SK-N-SH treated with all-trans-retinoic acid at 6 μM for 48 hours (cell line): ENCODE data around the gene RBAK.
"Not testable (repeated sequence)": the region's sequence is repeated elsewhere in the genome, so short reads cannot be mapped to it uniquely, and the experiment has no call there.

Experiments used
- ATAC-seq: fragments of 200-7000 bp; cut with Tn5 transposase; 3 replicates; pipeline ENCODE4 v1.9.1; 2020; ENCODE audit warnings: mild to moderate bottlenecking, moderate library complexity
- ARNTL ChIP-seq: fragments of 450-650 bp; formaldehyde crosslinking; IDR thresholded peaks from 2 replicates; pipeline ENCODE4 v1.5.0; 2020; ENCODE audit warnings: low read depth, mild to moderate bottlenecking, moderate library complexity, borderline replicate concordance
- BACH2 ChIP-seq: fragments of 250-450 bp; sonication (Bioruptor Pico); IDR thresholded peaks from 2 replicates; pipeline ENCODE4 v1.9.0; 2021; ENCODE audit warnings: mild to moderate bottlenecking, borderline replicate concordance
- CSDC2 ChIP-seq: fragments of 250-450 bp; sonication (Bioruptor Pico); IDR thresholded peaks from 2 replicates; pipeline ENCODE4 v1.5.0; 2020; ENCODE audit warnings: mild to moderate bottlenecking, moderate library complexity
- ESRRG ChIP-seq: fragments of 250-450 bp; sonication (Bioruptor Pico); IDR thresholded peaks from 2 replicates; pipeline ENCODE4 v1.6.1; 2021; ENCODE audit warnings: mild to moderate bottlenecking
- GLIS3 ChIP-seq: fragments of 250-450 bp; sonication (Bioruptor Pico); IDR thresholded peaks from 2 replicates; pipeline ENCODE4 v1.5.0; 2020; ENCODE audit warnings: mild to moderate bottlenecking, moderate library complexity
- ISL1 ChIP-seq: fragments of 250-450 bp; sonication (Bioruptor Pico); IDR thresholded peaks from 2 replicates; pipeline ENCODE4 v2.1.2; 2022; ENCODE audit warnings: mild to moderate bottlenecking, moderate library complexity
- OSR1 ChIP-seq: fragments of 250-450 bp; sonication (Bioruptor Pico); IDR thresholded peaks from 2 replicates; pipeline ENCODE4 v1.8.0; 2022; ENCODE audit warnings: moderate library complexity, mild to moderate bottlenecking, inconsistent platforms
- PPARA ChIP-seq: fragments of 250-450 bp; sonication (Bioruptor Pico); IDR thresholded peaks from 2 replicates; pipeline ENCODE4 v1.5.0; 2020; ENCODE audit warnings: mild to moderate bottlenecking, borderline replicate concordance
- RARB ChIP-seq: fragments of 250-450 bp; sonication (Bioruptor Pico); IDR thresholded peaks from 2 replicates; pipeline ENCODE4 v1.8.0; 2021; ENCODE audit warnings: mild to moderate bottlenecking, moderate library complexity
- SNAI2 ChIP-seq: fragments of 250-450 bp; sonication (Bioruptor Pico); IDR thresholded peaks from 2 replicates; pipeline ENCODE4 v1.5.0; 2020; ENCODE audit warnings: mild to moderate bottlenecking, moderate library complexity
- TCF4 ChIP-seq: fragments of 250-450 bp; sonication (Bioruptor Pico); IDR thresholded peaks from 2 replicates; pipeline ENCODE4 v1.8.0; 2021; ENCODE audit warnings: mild to moderate bottlenecking, moderate library complexity, borderline replicate concordance
- TOX ChIP-seq: fragments of 250-450 bp; sonication (Bioruptor Pico); IDR thresholded peaks from 2 replicates; pipeline ENCODE4 v1.8.0; 2021; ENCODE audit warnings: mild to moderate bottlenecking, moderate library complexity, borderline replicate concordance
- ZFP3 ChIP-seq: fragments of 250-450 bp; sonication (Bioruptor Pico); IDR thresholded peaks from 2 replicates; pipeline ENCODE4 v1.5.0; 2020; ENCODE audit warnings: mild to moderate bottlenecking, moderate library complexity
- ZFP30 ChIP-seq: fragments of 450-650 bp; formaldehyde crosslinking; IDR thresholded peaks from 2 replicates; pipeline ENCODE4 v1.5.0; 2022; ENCODE audit warnings: mild to moderate bottlenecking, moderate library complexity
- TF ChIP-seq, protein P1 (sequence below): fragments of 250-450 bp; sonication (Bioruptor Pico); IDR thresholded peaks from 2 replicates; pipeline ENCODE4 v1.5.1; 2021; ENCODE audit warnings: mild to moderate bottlenecking, moderate library complexity
- TF ChIP-seq, protein P2 (sequence below): fragments of 250-450 bp; sonication (Bioruptor Pico); IDR thresholded peaks from 2 replicates; pipeline ENCODE4 v1.8.0; 2020; ENCODE audit warnings: mild to moderate bottlenecking, moderate library complexity, borderline replicate concordance
- TF ChIP-seq, protein P3 (sequence below): fragments of 250-450 bp; sonication (Bioruptor Pico); IDR thresholded peaks from 2 replicates; pipeline ENCODE4 v1.5.1; 2020; ENCODE audit warnings: low read depth, mild to moderate bottlenecking, moderate library complexity
- TF ChIP-seq, protein P4 (sequence below): fragments of 250-450 bp; sonication (Bioruptor Pico); IDR thresholded peaks from 2 replicates; pipeline ENCODE4 v1.5.0; 2020; ENCODE audit warnings: mild to moderate bottlenecking, moderate library complexity

The RBAK gene

DNA sequence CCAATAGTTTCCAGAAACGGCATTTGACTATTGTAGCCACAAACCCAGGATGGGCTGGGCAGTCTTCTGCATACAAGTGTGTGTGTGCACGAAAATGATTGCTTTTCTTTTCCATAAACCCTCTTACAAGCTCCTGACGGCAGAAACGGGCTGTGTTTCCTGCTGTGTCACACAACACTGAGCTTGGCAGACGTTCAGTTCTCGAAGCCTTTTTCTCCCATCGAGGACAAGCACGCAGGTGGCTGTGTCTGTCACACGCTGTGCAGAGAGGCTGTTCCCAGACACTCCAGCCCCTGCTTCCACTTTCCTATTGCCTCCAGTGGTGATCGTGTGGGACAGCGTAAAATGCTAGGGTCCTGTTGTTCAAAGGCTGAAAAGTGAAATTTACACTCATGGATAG is 32.1 kb downstream of the RBAK start:
- ATAC-seq = peak; percentile 59
- TF ChIP-seq GLIS3 (CRISPR knock-in tag) (no peak), PPARA (CRISPR knock-in tag) (no peak), TCF4 (CRISPR knock-in tag) (no peak), ESRRG (no peak), ZFP3 (no peak)
- TF ChIP-seq, protein P1, sequence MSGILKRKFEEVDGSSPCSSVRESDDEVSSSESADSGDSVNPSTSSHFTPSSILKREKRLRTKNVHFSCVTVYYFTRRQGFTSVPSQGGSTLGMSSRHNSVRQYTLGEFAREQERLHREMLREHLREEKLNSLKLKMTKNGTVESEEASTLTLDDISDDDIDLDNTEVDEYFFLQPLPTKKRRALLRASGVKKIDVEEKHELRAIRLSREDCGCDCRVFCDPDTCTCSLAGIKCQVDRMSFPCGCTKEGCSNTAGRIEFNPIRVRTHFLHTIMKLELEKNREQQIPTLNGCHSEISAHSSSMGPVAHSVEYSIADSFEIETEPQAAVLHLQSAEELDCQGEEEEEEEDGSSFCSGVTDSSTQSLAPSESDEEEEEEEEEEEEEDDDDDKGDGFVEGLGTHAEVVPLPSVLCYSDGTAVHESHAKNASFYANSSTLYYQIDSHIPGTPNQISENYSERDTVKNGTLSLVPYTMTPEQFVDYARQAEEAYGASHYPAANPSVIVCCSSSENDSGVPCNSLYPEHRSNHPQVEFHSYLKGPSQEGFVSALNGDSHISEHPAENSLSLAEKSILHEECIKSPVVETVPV = no peak

DNA sequence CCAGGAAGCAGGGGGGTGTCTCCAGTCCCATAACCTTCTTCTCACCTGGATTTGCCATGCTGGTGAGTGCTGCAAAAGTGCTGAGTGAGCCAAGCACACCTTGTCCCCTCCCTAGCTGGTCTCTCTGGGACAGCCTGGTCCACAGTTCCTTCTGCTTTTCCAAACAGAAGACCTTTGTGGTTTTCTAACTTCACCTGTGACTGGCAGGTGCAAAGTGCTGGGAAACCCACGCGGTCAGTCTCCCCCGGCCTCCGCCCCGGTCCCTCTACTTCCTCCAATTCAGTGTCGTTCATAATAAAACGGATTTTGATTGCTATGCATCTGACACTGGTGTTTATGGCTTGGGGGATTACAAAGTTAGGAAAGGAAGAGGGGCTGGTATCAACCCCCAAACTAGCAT is 37.1 kb downstream of the RBAK start:
- no peak for TF ChIP-seq OSR1 (CRISPR knock-in tag)
- no peak for TF ChIP-seq CSDC2 (CRISPR knock-in tag)
- TF ChIP-seq ISL1 (CRISPR knock-in tag) = no peak
- no peak for TF ChIP-seq TOX (CRISPR knock-in tag)
- TF ChIP-seq TCF4 (CRISPR knock-in tag) = no peak
- TF ChIP-seq, protein P2, sequence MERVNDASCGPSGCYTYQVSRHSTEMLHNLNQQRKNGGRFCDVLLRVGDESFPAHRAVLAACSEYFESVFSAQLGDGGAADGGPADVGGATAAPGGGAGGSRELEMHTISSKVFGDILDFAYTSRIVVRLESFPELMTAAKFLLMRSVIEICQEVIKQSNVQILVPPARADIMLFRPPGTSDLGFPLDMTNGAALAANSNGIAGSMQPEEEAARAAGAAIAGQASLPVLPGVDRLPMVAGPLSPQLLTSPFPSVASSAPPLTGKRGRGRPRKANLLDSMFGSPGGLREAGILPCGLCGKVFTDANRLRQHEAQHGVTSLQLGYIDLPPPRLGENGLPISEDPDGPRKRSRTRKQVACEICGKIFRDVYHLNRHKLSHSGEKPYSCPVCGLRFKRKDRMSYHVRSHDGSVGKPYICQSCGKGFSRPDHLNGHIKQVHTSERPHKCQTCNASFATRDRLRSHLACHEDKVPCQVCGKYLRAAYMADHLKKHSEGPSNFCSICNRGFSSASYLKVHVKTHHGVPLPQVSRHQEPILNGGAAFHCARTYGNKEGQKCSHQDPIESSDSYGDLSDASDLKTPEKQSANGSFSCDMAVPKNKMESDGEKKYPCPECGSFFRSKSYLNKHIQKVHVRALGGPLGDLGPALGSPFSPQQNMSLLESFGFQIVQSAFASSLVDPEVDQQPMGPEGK (CRISPR knock-in tag) = no peak
- TF ChIP-seq ZFP30 (CRISPR knock-in tag) = no peak
- TF ChIP-seq, protein P3, sequence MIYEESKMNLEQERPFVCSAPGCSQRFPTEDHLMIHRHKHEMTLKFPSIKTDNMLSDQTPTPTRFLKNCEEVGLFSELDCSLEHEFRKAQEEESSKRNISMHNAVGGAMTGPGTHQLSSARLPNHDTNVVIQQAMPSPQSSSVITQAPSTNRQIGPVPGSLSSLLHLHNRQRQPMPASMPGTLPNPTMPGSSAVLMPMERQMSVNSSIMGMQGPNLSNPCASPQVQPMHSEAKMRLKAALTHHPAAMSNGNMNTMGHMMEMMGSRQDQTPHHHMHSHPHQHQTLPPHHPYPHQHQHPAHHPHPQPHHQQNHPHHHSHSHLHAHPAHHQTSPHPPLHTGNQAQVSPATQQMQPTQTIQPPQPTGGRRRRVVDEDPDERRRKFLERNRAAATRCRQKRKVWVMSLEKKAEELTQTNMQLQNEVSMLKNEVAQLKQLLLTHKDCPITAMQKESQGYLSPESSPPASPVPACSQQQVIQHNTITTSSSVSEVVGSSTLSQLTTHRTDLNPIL (CRISPR knock-in tag) = no peak
- TF ChIP-seq SNAI2 (CRISPR knock-in tag) = no peak
- no peak for ATAC-seq

DNA sequence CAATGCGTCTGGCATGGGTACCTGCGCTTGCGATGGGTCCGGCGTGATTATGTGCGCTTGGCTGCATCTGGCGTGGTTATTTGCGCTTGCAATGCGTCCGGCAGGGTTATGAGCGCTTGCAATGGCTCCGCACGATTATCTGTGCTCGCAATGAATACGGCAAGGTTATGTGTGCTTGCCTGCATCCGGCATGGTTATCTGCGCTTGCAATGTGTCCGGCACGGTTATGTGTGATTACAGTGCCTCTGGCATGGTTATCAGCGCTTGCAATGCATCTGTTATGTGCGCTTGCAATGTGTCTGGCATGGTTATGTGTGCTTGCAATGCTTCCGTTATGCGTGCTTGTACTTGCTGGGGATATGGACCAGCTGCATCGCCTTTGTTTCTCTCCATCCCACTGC is 37.7 kb downstream of the RBAK start:
- TF ChIP-seq ARNTL (CRISPR knock-in tag) (no peak), TCF4 (CRISPR knock-in tag) (peak; percentile 32; the same call in 1 of the 2 replicates), BACH2 (no peak)
- TF ChIP-seq, protein P3 (CRISPR knock-in tag) = no peak
- ATAC-seq = peak; percentile 39

DNA sequence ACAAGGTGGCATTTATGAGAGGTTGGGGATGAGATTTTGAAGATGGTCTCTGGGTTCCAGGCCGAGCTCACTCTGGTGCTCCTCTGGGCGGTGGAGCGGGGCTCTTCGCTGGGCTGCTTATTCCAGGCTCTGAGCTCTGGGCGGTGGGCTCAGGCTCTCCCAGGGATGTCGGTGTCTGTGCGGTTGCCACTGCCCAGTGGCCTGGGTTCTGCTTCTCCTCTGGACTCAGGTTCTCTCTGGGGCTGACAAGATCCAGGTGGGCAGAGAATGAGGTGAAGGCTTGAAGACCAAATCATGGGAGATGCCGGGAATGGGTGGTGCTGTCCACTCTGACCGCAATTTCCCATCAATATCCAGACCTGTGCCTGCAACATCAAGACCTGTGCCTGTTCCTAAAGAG is 40.6 kb downstream of the RBAK start:
- no peak for ATAC-seq
- TF ChIP-seq SNAI2 (CRISPR knock-in tag) (no peak), RARB (CRISPR knock-in tag) (no peak), CSDC2 (CRISPR knock-in tag) (no peak), PPARA (CRISPR knock-in tag) (no peak), ISL1 (CRISPR knock-in tag) (no peak)
- TF ChIP-seq, protein P4, sequence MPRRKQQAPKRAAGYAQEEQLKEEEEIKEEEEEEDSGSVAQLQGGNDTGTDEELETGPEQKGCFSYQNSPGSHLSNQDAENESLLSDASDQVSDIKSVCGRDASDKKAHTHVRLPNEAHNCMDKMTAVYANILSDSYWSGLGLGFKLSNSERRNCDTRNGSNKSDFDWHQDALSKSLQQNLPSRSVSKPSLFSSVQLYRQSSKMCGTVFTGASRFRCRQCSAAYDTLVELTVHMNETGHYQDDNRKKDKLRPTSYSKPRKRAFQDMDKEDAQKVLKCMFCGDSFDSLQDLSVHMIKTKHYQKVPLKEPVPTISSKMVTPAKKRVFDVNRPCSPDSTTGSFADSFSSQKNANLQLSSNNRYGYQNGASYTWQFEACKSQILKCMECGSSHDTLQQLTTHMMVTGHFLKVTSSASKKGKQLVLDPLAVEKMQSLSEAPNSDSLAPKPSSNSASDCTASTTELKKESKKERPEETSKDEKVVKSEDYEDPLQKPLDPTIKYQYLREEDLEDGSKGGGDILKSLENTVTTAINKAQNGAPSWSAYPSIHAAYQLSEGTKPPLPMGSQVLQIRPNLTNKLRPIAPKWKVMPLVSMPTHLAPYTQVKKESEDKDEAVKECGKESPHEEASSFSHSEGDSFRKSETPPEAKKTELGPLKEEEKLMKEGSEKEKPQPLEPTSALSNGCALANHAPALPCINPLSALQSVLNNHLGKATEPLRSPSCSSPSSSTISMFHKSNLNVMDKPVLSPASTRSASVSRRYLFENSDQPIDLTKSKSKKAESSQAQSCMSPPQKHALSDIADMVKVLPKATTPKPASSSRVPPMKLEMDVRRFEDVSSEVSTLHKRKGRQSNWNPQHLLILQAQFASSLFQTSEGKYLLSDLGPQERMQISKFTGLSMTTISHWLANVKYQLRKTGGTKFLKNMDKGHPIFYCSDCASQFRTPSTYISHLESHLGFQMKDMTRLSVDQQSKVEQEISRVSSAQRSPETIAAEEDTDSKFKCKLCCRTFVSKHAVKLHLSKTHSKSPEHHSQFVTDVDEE (CRISPR knock-in tag) = no peak

DNA sequence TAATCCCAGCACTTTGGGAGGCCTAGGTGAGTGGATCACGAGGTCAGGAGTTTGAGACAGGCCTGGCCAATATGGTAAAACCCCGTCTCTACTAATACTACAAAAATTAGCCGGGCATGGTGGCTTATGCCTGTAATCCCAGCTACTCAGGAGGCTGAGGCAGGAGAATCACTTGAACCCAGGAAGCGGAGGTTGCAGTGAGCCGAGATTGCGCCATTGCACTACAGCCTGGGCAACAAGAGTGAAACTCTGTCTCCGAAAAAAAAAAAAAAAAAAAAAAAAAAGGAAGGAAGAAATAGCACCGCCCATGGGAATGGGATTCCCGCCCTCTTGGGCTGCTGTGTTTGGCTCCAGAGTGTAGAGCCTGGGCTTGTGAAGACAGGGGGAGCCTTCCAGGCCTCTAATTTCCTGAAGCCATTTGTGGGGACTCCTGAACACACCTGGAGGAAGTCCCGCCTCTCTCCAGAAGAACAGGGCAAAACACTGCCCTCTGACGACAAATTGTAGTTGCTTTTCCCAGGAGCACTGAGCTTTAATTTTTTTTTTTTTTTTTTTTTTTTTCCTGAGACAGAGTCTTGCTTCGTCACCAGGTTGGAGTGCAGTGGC is 42.7 kb downstream of the RBAK start:
- not testable (repeated sequence) for ATAC-seq
